Liver (tissue), 9 donors: ENCODE data around the gene PLA2G4D. TPM values are rescaled to one million over a fixed set of nuclear protein-coding genes. Genes with fewer than 3 reads are reported as not detected.

ENCODE experiments used
- DNase-seq: peaks from one replicate; pipeline ENCODE4 v3.0.0-alpha.2; 2017; ENCODE audit warnings: low spot score
- H3K27ac ChIP-seq, 2 donors: one replicate each; pipeline ENCODE4 v1.7.0; 2013; ENCODE audit warnings: inconsistent platforms in 2 of 2, low read length in 2 of 2, control low read depth in 1 of 2, low read depth in 1 of 2, mild to moderate bottlenecking in 1 of 2
- H3K27me3 ChIP-seq, 4 donors: one replicate each; pipeline versions ENCODE4 v1.6.1 to v1.7.0; 2013; ENCODE audit warnings: low read length in 3 of 4, inconsistent platforms in 1 of 4, mild to moderate bottlenecking in 1 of 4, moderate library complexity in 1 of 4; ENCODE audit not compliant: control insufficient read depth in 4 of 4, insufficient read depth in 4 of 4
- H3K36me3 ChIP-seq, 4 donors: one replicate each; pipeline versions ENCODE4 v1.6.1 to v1.7.0; 2013; ENCODE audit warnings: low read length in 3 of 4, mild to moderate bottlenecking in 3 of 4, low read depth in 1 of 4, moderate library complexity in 1 of 4; ENCODE audit not compliant: control insufficient read depth in 4 of 4, insufficient read depth in 3 of 4
- H3K4me1 ChIP-seq, 4 donors: one replicate each; pipeline versions ENCODE4 v1.6.1 to v1.7.0; 2013; ENCODE audit warnings: low read length in 3 of 4, mild to moderate bottlenecking in 3 of 4, moderate library complexity in 1 of 4; ENCODE audit not compliant: control insufficient read depth in 4 of 4, insufficient read depth in 4 of 4
- H3K4me3 ChIP-seq, 3 donors: one replicate each; pipeline versions ENCODE4 v1.6.1 to v1.7.0; 2013; ENCODE audit warnings: low read length in 3 of 3, control low read depth in 1 of 3, low read depth in 1 of 3, mild to moderate bottlenecking in 1 of 3
- H3K9ac ChIP-seq, 2 donors: one replicate each; pipeline ENCODE4 v1.7.0; 2013; ENCODE audit warnings: low read length in 2 of 2, mild to moderate bottlenecking in 2 of 2, moderate library complexity in 2 of 2, control low read depth in 1 of 2, low read depth in 1 of 2
- H3K9me3 ChIP-seq, 4 donors: one replicate each; pipeline versions ENCODE4 v1.6.1 to v1.7.0; 2013; ENCODE audit warnings: low read length in 3 of 4; ENCODE audit not compliant: control insufficient read depth in 4 of 4
- CTCF ChIP-seq: fragments of 150-350 bp; IDR thresholded peaks from 2 replicates; pipeline ENCODE4 v1.5.1; 2017; ENCODE audit warnings: improper control_type of control experiment, low read depth, low read length; ENCODE audit not compliant: missing input control
- EGR1 ChIP-seq, 2 donors: IDR thresholded peaks; 2 replicates each; pipeline ENCODE4 v1.6.1; 2016 to 2018; ENCODE audit warnings: antibody characterized with exemption in 2 of 2, low read depth in 2 of 2
- FOXA1 ChIP-seq: IDR thresholded peaks from 2 replicates; pipeline ENCODE4 v1.6.1; 2016; ENCODE audit warnings: antibody characterized with exemption
- FOXA2 ChIP-seq: IDR thresholded peaks from 2 replicates; pipeline ENCODE4 v1.6.1; 2016; ENCODE audit warnings: antibody characterized with exemption
- GABPA ChIP-seq, 2 donors: IDR thresholded peaks in 1 of 2; conservative IDR thresholded peaks in 1 of 2; 2 replicates each; pipeline ENCODE4 v1.6.1; 2016; ENCODE audit warnings: antibody characterized with exemption in 2 of 2, mild to moderate bottlenecking in 1 of 2, moderate library complexity in 1 of 2
- HNF4A ChIP-seq, 2 donors: conservative IDR thresholded peaks; 2 replicates each; pipeline ENCODE4 v1.6.1; 2016; ENCODE audit warnings: antibody characterized with exemption in 2 of 2, mild to moderate bottlenecking in 2 of 2
- JUND ChIP-seq, 2 donors: IDR thresholded peaks; 2 replicates each; pipeline ENCODE4 v1.6.1; 2016; ENCODE audit warnings: antibody characterized with exemption in 2 of 2
- MAX ChIP-seq: IDR thresholded peaks from 2 replicates; pipeline ENCODE4 v1.6.1; 2016; ENCODE audit warnings: antibody characterized with exemption
- NR2F2 ChIP-seq: IDR thresholded peaks from 2 replicates; pipeline ENCODE4 v1.6.1; 2016; ENCODE audit warnings: antibody characterized with exemption
- RAD21 ChIP-seq, 2 donors: IDR thresholded peaks; 2 replicates each; pipeline ENCODE4 v1.6.1; 2016; ENCODE audit warnings: antibody characterized with exemption in 2 of 2, mild to moderate bottlenecking in 2 of 2
- REST ChIP-seq: IDR thresholded peaks from 2 replicates; pipeline ENCODE4 v1.6.1; 2016; ENCODE audit warnings: antibody characterized with exemption, mild to moderate bottlenecking
- RXRA ChIP-seq, 2 donors: IDR thresholded peaks; 2 replicates each; pipeline ENCODE4 v1.6.1; 2017 to 2018; ENCODE audit warnings: antibody characterized with exemption in 2 of 2, mild to moderate bottlenecking in 1 of 2
- SP1 ChIP-seq: IDR thresholded peaks from 2 replicates; pipeline ENCODE4 v1.6.1; 2018; ENCODE audit warnings: antibody characterized with exemption, mild to moderate bottlenecking
- ZBTB33 ChIP-seq: IDR thresholded peaks from 2 replicates; pipeline ENCODE4 v1.6.1; 2016; ENCODE audit warnings: antibody characterized with exemption
- WGBS: extraction: QIAGEN DNeasy Blood & Tissue Kit; methylation state at CpG from one replicate; pipeline ENCODE4 v1.1.7; 2013; 5-methylcytosine and 5-hydroxymethylcytosine counted together
- polyA plus RNA-seq, 2 donors: library from polyadenylated mRNA; stranded (reverse) in 1 of 2; unstranded in 1 of 2; fragments of 200-250 nt in 1 of 2; fragments of >200 nt in 1 of 2; fragmentation: Nextera tagmentation in 1 of 2; extraction: Ambion mirVana in 1 of 2; gene quantifications; one replicate each; pipeline versions ENCODE4 v1.2.1 to v1.2.3, GENCODE V29; 2013 to 2015
- total RNA-seq, 2 donors: library from RNA; depleted of rRNA; stranded (reverse); fragments of >200 nt; gene quantifications; one replicate each; pipeline ENCODE4 v1.2.3, GENCODE V29; 2014
- donor health status: healthy.
- donor health status: healthy.
- donor health status: healthy.
- donor health status: healthy.
- donor health status: healthy.

PLA2G4D gene
- total and polyA plus RNA-seq, 4 donors: not detected

GRCh38 chr15:42100021-42100800 is 5.8 kb upstream of the PLA2G4D start:
- H3K4me3 ChIP-seq: no peak overlapping the region
- H3K27ac ChIP-seq: no peak overlapping the region

GRCh38 chr15:42097018-42097417 is 2.7 kb upstream of the PLA2G4D start:
- Histone ChIP-seq H3K9me3 (peaks cover 0 to 3% (median 0%) of the 10 kb centered on the region in 4 donors), H3K27ac (no peak overlapping the region), H3K36me3 (no peaks in the 10 kb centered on the region), H3K4me1 (no peaks in the 10 kb centered on the region), H3K27me3 (no peaks in the 10 kb centered on the region), H3K4me3 (no peak overlapping the region), H3K9ac (no peak overlapping the region)
- DNase-seq: no peak
- 84% methylated on average over 5 of the region's 5 CpGs for WGBS
- TF ChIP-seq REST (no peak), RXRA (IDR thresholded peaks at IDR 0.05) (no peak), NR2F2 (no peak), RAD21 (IDR thresholded peaks at IDR 0.05) (no peak), HNF4A (conservative IDR thresholded peaks at IDR 0.05) (no peak), FOXA2 (no peak), CTCF (no peak), GABPA (IDR thresholded peaks at IDR 0.05 in 1 of 2, conservative IDR thresholded peaks at IDR 0.05 in 1 of 2) (no peak), JUND (IDR thresholded peaks at IDR 0.05) (no peak)

More at GRCh38 chr15:42100021-42100800, 5.8 kb upstream of the PLA2G4D start:
- peaks cover 0 to 3% (median 0%) of the 10 kb centered on the region in 4 donors for H3K9me3 ChIP-seq
- H3K4me1 ChIP-seq: no peaks in the 10 kb centered on the region
- no peak for DNase-seq
- WGBS: 76% methylated on average over 8 of the region's 8 CpGs
- TF ChIP-seq RAD21 (IDR thresholded peaks at IDR 0.05) (no peak), EGR1 (IDR thresholded peaks at IDR 0.05; ENCODE audit: low read depth in 2 of 2) (no peak), ZBTB33 (no peak), FOXA2 (no peak), MAX (no peak), SP1 (no peak), CTCF (no peak), RXRA (IDR thresholded peaks at IDR 0.05) (no peak), HNF4A (conservative IDR thresholded peaks at IDR 0.05) (no peak), FOXA1 (no peak), JUND (IDR thresholded peaks at IDR 0.05) (no peak)
- no peaks in the 10 kb centered on the region for H3K27me3 ChIP-seq
- no peak overlapping the region for H3K9ac ChIP-seq
- no peaks in the 10 kb centered on the region for H3K36me3 ChIP-seq
